Stimulated activated CD4-positive, alpha-beta T cell treated with anti-CD3 and anti-CD28 coated beads, Interleukin-12 subunit alpha, Interleukin-12 subunit beta, amount 100 ng/mL, for 48 hours (primary cell): ENCODE measurements around the gene TCEA3.

Experiments
- DNase-seq, 3 donors: peaks; one replicate each; pipeline ENCODE4 v3.0.0-alpha.2; 2020; ENCODE audit warnings: low read depth in 2 of 3, low spot score in 1 of 3

The TCEA3 gene

GRCh38 chr1:23421753-23422240, 2.8 kb downstream of the TCEA3 start:
- no peak for DNase-seq

- no peak for DNase-seq
These were observed 3.2 kb downstream of the TCEA3 start for GRCh38 chr1:23421343-23421742.

- no peak for DNase-seq
These were observed 3.8 kb downstream of the TCEA3 start for GRCh38 chr1:23420778-23421177.

GRCh38 chr1:23419180-23419579, 5.4 kb downstream of the TCEA3 start:
- no peak for DNase-seq

GRCh38 chr1:23417570-23417969, 7.0 kb downstream of the TCEA3 start:
- no peak for DNase-seq

- no peak for DNase-seq
These were observed 7.6 kb downstream of the TCEA3 start for GRCh38 chr1:23416964-23417363.

GRCh38 chr1:23408797-23409290, 15.7 kb downstream of the TCEA3 start:
- DNase-seq: no peak

- no peak for DNase-seq
These were observed 17.4 kb downstream of the TCEA3 start for GRCh38 chr1:23407016-23407630.

GRCh38 chr1:23405946-23406345, 18.6 kb downstream of the TCEA3 start:
- DNase-seq: no peak

- DNase-seq: peak; percentile 80 to 90 (median 81)
These were observed 20.6 kb downstream of the TCEA3 start for GRCh38 chr1:23403735-23404486.

GRCh38 chr1:23403355-23403734, 21.2 kb downstream of the TCEA3 start:
- no peak for DNase-seq

- DNase-seq: no peak
These were observed 21.6 kb downstream of the TCEA3 start for GRCh38 chr1:23403038-23403336.

GRCh38 chr1:23402286-23403037, 22.1 kb downstream of the TCEA3 start:
- DNase-seq: no peak

- DNase-seq: no peak
These were observed 23.2 kb downstream of the TCEA3 start for GRCh38 chr1:23401313-23401712.

- no peak for DNase-seq
These were observed 24.0 kb downstream of the TCEA3 start for GRCh38 chr1:23400324-23401114.

GRCh38 chr1:23399229-23399628, 25.3 kb downstream of the TCEA3 start:
- no peak for DNase-seq

- no peak for DNase-seq
These were observed 26.6 kb downstream of the TCEA3 start for GRCh38 chr1:23397908-23398307.

- DNase-seq: no peak
These were observed 28.2 kb downstream of the TCEA3 start for GRCh38 chr1:23396380-23396779.

- DNase-seq: no peak
These were observed 28.7 kb downstream of the TCEA3 start for GRCh38 chr1:23395849-23396248.

- no peak for DNase-seq
These were observed 29.3 kb downstream of the TCEA3 start for GRCh38 chr1:23395154-23395724.

- DNase-seq: no peak
These were observed 29.9 kb downstream of the TCEA3 start for GRCh38 chr1:23394684-23395083.
